SW 1271 (cell line): ENCODE results near the gene ZBTB20.

Source experiments
- DNase-seq, 2 experiments: peaks; one replicate each; lab custom pipeline; 2025; lab: John Stamatoyannopoulos, UW

ZBTB20 gene

DNA sequence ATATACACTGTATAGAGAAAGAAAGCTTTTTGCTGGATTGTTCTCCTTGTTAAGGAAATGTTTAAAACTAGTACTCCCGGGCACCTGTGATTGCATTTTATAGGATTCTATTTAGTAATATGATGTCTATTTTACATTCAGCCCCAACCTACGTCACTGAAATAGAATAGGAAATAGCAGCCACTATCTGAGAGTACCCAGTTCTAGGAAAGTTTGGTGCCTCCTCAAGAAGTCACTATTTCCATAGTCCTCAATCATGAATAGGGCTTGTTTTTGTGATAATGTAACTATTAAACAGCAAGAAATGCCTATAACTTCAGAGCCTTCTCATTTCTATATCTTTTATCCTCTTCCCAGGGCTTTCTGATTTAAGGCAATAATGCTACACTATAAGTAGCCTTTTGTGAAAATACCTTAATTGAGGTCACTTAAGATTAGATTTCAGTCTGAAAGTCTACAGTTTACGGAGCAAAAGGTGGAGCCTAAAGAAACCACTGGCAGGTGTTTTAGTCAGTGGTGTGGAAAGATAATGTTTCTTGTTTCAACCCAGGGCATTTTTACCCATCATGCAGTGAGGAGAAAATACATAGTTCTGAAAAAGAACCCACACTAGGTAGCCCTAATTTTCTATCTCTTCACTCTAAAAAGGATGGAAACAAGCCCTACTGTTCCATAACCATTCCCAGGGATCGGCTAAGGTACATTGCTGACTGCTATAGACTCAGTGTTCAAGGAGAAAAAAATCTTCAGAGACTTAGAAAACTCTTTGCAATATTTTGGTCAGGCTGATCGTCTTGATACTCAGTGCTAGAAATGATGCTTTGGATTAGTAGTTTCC lies 814.5 kb downstream of the ZBTB20 start:
- DNase-seq, result no peak

DNA sequence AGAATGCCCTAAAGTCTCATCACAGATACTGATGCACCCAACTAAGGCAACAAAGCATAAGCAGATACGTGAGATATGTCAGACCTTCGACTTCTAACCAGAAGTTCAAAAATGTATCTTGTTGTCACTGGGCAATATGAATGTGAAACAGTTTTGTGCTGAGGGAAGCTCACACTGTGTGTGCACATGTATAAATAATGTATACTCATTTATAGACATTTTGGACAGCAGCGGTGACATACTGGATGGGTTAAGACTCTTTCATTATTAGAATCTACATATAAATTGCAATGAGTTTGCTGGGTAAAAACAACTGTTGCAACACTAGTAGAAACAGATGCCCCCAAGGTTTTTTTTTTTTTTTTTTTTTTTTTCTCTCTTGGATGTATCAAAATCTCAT lies 815.4 kb downstream of the ZBTB20 start:
- DNase-seq, result no peak

DNA sequence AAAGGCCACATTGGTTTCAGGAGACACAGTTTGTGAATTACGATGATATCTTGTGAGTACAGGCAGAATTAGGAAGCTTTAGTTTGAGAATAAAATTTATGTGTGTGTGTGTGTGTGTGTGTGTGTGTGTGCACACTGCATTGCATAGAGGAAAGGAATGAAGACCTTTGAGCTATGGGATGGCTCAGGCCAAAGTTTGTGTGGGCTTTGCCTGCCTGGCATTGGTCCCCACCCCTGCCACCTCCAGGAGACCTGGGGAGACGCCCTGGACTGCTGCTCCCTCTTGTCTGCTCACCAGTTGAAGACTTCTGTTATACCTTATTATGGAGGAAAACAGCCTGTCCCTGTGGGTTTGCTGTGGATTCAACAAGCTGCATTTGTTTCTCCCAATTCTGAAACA lies 816.1 kb downstream of the ZBTB20 start:
- no peak for DNase-seq

DNA sequence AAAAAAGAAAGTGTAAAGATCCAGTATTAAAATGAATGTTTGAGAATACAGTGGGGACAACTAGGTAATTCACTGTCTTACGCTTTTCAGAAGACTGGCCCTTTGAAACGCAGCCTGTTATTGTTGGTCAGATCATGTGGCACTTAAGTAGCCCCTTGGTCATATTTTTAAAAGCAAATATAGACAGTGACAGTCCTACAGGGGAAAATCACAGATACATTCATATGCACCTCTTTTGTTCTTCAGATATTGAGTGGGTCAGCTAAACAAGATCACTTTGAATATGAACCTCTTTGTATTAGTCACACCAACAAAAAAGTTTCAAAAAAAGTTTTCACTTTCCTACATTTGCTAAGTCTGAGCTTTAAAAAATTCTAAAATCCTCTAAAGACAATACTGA lies 817.3 kb downstream of the ZBTB20 start:
- DNase-seq, result no peak

DNA sequence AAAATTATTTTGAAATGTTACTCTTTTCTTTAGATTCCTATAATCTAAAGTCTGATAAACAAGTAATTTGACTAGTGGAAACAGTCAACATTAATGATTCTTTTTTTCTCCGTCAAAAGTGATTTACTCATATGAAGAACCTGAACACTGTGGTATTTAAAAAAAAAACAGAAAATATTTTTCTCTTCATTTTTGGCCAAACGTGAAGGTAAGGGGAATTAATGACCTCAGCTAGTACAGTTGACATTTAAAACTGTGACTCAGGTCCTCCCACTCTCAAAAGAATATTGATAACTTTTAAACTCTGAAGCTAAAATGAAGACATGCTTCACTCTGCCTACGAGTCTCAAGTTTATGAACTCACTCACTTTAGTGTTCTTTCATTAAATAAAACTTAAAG lies 818.7 kb downstream of the ZBTB20 start:
- no peak for DNase-seq

DNA sequence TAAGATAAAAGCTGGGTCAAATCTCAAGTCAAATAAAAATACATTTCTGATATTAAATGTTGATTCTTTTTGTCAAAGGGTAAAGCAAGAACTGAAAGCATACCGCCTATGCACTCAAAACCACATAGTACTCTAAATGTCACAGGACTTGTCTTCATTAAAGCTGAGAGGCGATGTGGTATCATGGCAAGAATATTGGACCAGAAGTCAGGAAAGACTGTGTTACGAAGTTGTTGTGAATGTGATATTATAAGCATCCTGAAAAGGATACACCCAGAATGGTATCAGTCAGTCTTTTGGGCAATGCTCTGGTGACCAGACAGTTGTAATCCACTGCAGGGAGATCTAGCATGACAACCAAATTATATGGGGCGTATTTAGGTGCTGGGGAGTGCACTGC lies 819.4 kb downstream of the ZBTB20 start:
- DNase-seq, result no peak

DNA sequence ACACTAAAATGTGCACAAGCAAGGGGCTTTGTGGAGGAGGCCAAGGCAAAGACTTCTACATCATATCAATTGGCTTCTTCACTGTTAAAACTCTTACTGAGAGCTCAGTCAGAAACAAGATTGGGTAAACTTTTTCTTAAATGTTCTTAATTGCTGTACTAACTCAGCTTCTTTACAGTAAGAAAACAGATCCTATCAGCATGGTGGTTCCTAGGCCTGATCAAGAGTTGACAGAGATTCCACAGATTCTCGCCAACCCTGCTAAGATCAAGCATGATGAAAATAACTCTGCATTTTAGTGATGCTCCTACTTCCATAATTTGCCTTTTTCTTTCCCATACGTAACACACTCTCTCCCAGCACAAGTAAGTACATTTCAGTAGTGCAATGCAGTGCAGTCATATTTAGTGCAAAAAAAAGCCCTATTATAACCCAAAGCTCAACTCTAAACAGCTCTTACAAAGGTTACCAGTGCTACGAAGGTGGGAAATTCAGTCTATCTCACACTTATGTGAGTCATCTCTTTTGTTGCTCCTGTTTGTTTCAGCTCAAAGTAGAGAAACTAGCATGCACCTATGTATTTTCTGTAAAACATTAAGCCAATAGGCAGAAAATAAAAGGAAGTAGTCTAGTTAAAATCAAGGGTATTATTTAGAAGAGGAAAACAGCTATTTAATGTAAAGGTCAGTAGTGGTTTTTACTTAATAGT lies 823.4 kb downstream of the ZBTB20 start:
- DNase-seq, result no peak

DNA sequence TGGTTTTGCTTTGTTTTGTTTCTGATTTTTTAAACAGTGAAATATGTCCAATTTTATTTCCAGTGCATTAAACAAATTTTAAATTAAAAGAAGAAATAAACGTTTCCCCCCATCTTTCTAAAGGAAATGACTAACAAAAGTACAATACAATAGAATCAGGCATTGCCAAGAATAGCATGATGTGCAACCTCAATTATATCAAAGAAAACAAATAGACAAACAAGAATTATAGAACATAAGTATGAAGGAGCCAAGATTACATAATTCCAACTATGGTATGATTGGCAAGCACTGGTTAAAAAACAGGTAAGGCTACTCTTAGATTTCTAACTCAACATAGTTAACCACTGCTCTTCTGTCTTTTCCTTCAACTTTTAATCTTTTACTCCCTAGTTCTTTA lies 826.8 kb downstream of the ZBTB20 start:
- DNase-seq, result no peak

DNA sequence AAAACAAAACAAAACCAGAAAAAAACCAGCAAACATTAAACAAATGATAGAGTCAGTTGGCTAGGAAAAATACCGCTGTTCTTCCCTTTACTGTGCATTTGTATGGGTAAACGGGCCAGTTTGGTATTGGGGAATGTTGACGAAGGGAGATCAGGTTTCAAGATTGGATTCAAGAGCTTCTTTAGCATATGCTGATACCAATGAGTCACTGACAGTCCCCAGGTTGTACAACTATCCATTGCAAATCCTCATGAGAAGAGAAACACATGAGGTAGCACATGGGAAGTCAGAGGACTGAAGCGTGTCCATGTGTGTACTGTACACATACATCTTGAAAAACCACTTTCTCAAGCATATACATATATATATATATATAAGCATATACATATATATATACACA lies 827.6 kb downstream of the ZBTB20 start:
- DNase-seq, result no peak

DNA sequence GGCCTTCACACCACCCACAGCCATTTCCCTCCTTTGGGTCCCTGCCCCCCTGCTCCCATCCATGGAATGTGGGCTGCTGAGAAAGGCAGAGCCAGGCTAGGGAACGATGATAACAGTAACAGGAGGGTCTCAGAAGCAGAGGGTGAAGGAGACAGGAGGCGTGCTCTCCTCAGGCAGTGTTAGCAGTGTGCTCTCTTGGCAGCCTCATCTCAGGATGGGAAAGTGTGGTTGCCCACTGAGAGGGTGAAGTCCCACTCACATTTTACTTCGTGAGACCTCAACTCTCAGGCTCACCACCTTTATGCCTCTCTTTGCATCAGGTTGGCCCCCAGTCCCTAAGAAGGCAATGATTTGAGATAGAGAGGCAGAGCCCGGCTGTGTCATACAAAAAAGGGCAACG lies 828.8 kb downstream of the ZBTB20 start:
- no peak for DNase-seq

DNA sequence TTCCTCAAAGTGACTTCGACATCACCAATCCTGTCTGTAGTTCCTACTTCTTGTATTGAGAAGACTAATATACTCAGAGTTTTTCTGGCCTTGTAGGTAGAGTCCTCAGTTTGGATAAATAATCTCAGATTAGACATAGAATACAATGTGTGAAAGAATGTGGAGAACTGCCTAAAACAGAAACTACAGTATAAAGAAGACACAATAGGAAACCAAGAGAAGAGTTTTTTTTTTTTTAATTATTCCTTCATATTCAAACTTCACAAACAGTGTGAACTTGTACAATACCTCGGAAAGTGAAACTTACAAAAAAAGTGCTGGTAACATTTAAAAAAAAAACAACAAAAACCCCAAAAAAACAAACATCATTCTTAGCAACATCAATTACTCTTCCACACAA lies 832.8 kb downstream of the ZBTB20 start:
- DNase-seq, result no peak

DNA sequence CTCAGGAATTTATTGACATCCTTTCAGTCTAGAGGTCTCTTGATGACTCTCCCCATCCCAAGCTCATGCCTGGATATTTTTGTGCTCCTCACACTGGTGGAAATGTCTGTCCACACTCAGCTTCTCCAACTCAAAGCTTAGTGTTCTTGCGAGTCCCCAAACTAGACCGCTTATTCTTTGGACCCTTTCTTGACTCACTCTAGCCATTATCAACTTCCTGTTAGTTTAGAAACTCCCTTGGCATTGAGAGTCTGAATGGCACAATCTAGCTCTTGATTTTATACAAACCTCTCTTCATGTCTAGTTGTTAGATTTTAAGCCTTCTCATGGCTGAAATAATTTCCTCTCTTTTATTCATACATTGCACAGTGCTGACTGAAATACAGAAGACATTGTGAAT lies 833.7 kb downstream of the ZBTB20 start:
- no peak for DNase-seq

DNA sequence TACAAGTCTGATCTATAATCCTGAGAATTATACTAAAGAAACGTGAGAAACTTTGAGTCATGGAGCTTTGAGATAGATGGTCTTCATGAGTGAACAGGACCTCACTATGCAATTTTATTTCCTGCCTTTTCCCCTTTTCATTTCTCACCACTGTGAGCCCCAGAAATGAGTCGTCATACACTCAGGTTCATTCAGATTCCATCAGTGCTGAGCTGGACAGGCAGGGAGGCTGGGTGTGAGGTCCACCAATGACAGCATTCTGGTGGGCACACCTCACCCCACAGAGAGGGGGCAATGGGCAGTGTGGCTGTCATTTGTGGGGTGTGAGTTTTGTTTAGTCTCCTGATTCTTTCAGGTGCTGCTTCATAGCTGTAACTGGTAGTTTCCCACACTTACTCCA lies 836.4 kb downstream of the ZBTB20 start:
- no peak for DNase-seq

DNA sequence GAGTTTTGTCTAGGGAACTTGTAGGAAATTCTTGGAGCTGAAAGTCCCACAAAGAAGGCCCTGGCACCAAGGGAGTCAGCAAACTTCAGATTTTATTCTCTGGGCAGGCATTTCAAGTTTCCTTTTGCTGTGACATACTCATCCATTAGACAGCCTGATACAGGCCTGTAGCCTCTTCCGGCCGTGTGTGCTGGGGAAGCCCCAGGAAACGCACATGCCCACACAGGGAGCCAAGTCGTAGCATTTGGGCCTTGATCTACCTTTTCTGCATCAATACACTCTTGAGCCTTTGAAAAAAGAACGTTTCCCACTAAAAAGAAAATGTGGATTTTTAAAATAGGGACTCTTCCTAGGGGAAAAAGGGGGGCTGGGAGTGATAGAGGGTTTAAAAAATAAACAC lies 838.3 kb downstream of the ZBTB20 start:
- no peak for DNase-seq

DNA sequence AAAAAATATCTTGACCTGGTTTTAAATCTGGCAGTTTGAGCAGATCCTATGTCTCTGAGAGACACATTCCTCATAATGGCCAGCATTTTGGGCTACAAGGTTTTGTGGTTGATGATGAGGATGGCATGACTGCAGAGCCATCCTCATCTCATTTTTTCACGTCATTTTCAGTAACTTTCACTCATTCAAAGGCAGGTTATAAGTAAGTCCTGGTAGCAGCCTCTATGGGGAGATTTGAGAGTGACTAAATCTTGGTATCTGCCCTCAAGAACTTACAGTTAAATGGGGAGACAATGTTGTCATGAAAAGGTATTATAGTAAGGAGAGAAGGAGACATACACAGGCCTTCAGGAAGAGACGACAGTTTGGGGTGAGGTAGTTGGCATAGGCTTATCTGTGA lies 838.7 kb downstream of the ZBTB20 start:
- DNase-seq, result no peak

DNA sequence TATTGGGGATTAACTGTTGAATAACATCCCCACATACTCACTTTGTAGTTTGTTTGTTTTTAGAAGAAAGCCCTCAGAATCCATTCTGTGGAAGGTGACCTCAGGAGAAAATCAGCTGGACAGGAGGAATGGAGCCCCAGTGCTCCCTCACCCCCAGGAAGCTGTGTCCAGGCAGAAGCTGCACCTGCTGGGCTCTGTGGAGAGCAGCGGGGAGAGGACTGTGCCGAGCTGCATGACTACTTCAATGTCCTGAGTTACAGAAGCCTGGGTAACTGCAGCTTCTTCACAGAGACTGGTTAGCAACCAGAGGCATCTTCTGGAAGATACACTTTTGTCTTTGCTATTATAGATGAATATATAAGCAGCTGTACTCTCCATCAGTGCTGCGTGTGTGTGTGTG lies 839.3 kb downstream of the ZBTB20 start:
- DNase-seq, result no peak

DNA sequence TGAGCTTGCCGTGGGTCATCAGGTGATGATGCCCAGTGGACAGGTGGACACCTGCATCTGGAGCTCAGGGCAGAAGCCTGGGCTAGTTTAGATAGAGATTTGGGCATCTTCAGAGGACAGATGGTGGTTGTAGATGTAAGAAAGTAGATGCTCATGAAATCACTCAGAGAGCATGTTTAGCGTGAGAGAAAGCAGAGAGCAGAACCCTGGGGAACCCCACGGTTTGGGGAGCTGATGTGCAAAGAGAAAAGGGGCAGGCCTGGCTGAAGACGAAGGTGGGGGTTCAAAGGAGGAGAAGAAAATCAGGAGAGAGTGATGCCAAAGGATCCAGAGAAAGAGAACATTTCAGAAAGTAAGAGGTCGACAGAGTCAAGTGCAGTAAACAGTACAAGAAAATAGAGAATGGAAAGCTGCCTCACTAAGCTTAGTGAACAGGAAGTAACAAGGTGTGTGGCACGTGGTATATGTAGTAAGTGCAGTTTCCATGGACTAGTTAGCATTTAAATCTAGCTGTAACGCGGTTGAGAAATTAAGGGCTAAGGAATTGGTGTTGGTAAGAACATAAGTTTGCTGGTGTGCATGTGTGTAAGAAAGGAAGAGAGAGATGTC lies 839.8 kb downstream of the ZBTB20 start:
- no peak for DNase-seq

DNA sequence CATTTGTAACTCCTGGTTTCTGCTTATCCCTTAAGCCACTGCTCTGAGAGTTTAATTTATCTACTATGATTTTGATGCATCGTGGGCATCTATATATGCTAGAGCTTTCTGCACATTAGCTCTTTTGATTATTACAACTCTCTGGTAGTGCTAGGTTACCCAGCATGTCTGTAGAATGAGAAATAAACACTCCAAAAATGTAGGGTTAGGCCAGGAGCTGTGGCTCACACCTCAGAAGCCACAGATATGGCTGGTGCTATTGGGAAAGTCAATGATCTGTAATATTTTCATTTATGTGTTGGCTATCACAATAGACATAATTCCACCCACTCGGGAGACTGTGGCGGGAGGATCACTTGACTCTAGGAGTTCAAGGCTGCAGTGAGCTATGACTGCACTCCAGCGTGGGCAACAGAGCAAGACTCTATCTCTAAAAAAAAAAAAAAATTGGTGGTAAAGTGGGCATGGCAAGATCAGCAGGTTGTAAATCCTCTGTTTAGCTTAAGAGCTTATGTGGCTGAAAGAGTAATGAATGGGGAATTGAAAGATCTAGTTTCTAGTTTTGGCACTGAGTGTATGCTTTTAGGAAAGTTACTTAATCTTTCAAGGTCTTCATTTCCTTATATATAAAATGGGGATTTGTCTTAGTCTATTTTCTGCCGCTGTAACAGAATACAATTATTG lies 847.0 kb downstream of the ZBTB20 start:
- no peak for DNase-seq

DNA sequence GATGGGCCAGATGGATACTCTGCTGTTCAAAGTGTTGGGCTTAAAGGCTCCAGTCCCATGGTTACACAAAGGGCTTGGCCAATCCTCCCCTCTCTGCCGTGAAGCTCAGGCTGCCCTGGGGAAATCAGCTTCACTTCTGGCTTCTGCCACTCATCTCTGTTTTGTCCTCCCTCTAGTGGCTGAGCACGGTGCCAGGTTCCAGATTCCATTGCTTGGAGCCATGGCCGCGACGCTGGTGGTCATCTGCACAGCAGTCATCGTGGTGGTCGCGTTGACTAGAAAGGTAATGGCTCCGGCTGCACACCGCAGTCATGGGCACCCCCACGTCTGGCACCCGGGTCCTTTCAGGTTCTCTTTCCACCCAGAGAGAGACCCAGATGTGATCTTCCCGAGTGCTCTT lies 847.7 kb downstream of the ZBTB20 start:
- DNase-seq, result peak in 1 of 2 experiments; percentile 37

DNA sequence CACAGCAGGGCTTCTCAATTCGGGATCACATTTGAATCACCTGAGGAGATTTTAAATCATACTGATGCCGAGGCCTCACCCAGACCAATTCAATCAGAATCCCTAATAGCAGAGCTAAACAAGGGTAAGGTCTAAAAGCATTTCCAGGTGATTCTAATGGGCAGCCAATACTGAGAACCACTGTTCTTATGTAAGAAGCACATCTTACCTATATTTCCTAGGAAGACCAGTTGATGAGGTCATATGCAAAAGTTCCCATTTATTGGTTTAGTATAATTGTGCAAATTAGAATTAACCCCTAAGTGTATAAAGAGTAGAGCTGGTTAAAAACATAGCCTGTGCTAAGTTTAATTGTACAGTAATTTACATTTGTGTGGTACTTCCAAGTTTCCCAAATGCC lies 851.1 kb downstream of the ZBTB20 start:
- no peak for DNase-seq

DNA sequence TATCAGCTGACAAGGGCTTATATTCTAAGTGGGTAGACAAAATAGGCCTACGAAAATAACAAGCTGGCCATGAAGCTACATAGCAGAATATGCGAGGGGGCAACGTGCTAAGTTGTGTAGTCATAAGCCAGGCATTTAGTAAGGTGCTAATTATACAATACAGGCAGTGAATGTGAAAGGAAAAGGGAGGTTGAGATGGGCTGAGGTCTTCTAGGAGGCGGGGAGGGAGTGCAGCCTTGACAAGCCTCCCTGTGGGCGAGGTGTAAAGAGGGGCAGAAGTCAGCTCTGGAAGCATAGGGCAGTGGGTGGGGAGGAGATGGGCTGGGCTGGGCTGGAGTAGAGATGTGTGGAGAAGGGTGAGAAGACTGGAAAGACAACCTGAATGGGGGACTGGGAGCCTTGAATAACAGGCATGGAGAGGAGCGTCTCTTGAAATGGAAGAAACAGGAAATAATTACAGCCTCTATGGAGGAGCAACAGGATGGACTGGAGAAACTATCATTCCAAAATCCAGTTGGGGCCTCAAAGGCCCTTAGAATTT lies 852.1 kb downstream of the ZBTB20 start:
- no peak for DNase-seq

DNA sequence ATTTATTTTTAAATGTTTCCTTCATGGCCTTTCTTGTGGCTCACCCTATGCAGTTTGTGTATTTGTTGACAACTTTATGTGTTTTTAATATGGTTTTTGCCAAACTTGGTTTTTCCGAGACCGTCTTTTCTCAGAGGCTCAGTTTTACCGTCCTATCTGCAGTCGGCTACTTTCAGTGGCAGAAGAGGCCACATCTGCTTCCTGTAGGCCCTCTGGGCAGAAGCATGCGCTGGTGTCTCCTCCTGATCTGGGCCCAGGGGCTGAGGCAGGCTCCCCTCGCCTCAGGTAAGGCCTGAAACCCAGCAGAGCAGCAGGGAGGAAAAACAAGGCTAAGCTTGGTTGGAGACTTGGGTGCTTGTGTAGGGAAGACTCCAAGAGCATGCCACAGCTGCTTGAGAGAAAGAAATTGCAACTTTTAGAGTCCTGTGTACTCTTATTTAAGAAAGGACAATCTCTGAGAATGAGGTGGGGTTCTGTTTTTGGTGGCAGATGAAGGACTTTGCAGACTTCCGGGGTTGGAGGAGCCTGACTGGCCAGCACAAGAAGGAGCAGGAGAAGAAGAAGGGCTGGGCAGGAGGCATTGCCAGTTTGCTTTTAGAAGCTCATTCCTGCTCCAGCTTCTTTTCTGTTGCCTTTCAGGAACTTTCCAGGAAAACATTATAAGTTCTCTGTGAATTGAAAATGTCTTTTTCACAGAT lies 853.1 kb downstream of the ZBTB20 start, which contains the start of gene TIGIT:
TIGIT (plus strand) TSS at position 191 of the 698 bp plus-strand sequence; CDS start at position 225, 34 bp downstream.
- no peak for DNase-seq
